Lower leg skin (tissue), 4 donors: ENCODE results near the gene SREK1. TPM values are rescaled to one million over a fixed set of nuclear protein-coding genes. Genes with fewer than 3 reads are reported as not detected.
"Not testable (repeated sequence)": the region's sequence is repeated elsewhere in the genome, so short reads cannot be mapped to it uniquely, and the experiment has no call there.

ENCODE experiments used
- DNase-seq, 2 donors: peaks; one replicate each; pipeline ENCODE4 v3.0.0-alpha.2; 2019; ENCODE audit warnings: low spot score in 2 of 2
- H3K4me3 ChIP-seq: fragments of 200-600 bp; sonication (generic); 2 replicates; pipeline ENCODE4 v1.5.1; 2017; ENCODE audit warnings: mild to moderate bottlenecking, low read depth; ENCODE audit not compliant: poor library complexity, severe bottlenecking
- POLR2A ChIP-seq, 2 donors: fragments of 450-650 bp; IDR thresholded peaks; one replicate each; pipeline ENCODE4 v1.6.1; 2016 to 2017; ENCODE audit warnings: antibody characterized with exemption in 2 of 2, mild to moderate bottlenecking in 1 of 2, moderate library complexity in 1 of 2
- WGBS, 2 donors: methylation state at CpG; one replicate each; pipeline ENCODE4 v1.1.5; 2018; 5-methylcytosine and 5-hydroxymethylcytosine counted together
- intact Hi-C: fragments of 100-400 bp; cut with DNase I; formaldehyde crosslinking; loops from one replicate; pipeline ENCODE4 v1.15.0; 2023; ENCODE audit warnings: low total_unique reads
- total RNA-seq, 4 donors: library from RNA; depleted of rRNA; stranded (reverse); fragments of >200 nt; gene quantifications; one replicate each; pipeline ENCODE4 v1.1.0, GENCODE V29; 2016
- TF ChIP-seq, protein P1 (sequence below), 3 donors: fragments of 450-650 bp; IDR thresholded peaks; one replicate each; pipeline ENCODE4 v1.5.1; 2016; ENCODE audit warnings: antibody characterized with exemption in 3 of 3, mild to moderate bottlenecking in 3 of 3, moderate library complexity in 2 of 3

SREK1 gene
- total RNA-seq, 4 donors from 2014 or later = 33.2 to 86.4 (median 52.7) TPM

DNA sequence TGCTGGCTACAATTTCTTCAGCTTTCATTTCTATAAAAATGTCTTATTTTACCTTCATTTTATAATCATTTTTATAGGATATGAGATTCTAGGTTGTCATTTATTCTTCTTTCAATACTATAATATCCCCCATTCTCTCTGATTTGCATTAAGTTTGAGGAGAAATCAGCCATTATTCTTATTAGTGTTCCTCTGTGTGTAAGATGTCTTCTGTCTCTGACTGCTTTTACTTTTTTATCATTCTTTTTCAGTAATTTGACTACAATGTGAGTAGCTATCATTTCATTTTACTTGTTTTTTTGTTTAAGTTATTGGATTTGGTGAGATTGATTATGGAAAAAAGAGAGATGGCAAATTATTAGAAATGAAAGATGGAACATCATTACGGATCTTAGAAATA, 13.6 kb upstream of the SREK1 start:
- DNase-seq = no peak
- WGBS, 2 donors = 92 to 96% methylated on average over 1 of the region's 1 CpG
- no peak for TF ChIP-seq POLR2A (IDR thresholded peaks at IDR 0.05)
- TF ChIP-seq, protein P1, sequence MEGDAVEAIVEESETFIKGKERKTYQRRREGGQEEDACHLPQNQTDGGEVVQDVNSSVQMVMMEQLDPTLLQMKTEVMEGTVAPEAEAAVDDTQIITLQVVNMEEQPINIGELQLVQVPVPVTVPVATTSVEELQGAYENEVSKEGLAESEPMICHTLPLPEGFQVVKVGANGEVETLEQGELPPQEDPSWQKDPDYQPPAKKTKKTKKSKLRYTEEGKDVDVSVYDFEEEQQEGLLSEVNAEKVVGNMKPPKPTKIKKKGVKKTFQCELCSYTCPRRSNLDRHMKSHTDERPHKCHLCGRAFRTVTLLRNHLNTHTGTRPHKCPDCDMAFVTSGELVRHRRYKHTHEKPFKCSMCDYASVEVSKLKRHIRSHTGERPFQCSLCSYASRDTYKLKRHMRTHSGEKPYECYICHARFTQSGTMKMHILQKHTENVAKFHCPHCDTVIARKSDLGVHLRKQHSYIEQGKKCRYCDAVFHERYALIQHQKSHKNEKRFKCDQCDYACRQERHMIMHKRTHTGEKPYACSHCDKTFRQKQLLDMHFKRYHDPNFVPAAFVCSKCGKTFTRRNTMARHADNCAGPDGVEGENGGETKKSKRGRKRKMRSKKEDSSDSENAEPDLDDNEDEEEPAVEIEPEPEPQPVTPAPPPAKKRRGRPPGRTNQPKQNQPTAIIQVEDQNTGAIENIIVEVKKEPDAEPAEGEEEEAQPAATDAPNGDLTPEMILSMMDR (IDR thresholded peaks at IDR 0.05) = no peak
- intact Hi-C loops = no loop called here
- H3K4me3 ChIP-seq = no peak overlapping the region

DNA sequence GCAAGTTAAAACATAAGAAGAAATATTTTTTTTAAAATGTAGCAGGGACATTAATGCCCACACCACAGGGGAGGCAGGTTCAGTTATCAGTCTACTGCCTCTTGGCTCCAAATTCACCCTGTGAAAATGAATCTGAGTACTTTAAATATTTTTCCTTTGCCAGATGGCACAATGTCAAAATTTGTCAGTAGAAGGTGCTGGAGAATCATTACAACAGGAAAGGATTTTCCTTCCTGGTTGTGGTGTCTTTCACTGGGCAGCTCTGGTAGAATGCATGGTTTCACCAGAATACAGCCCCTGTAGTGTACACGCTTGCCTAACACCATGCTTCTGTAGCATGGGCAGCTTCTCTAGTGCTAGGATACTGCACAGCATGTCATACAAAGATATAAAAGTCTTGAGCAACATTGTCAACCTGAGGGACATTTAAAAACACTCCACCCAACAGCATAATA, 9.7 kb upstream of the SREK1 start:
- intact Hi-C loops = no loop called here
- TF ChIP-seq POLR2A (IDR thresholded peaks at IDR 0.05) = no peak
- TF ChIP-seq, protein P1 (IDR thresholded peaks at IDR 0.05) = no peak
- DNase-seq = no peak
- 47 to 81% methylated on average over 1 of the region's 1 CpG for WGBS, 2 donors
- no peak overlapping the region for H3K4me3 ChIP-seq

DNA sequence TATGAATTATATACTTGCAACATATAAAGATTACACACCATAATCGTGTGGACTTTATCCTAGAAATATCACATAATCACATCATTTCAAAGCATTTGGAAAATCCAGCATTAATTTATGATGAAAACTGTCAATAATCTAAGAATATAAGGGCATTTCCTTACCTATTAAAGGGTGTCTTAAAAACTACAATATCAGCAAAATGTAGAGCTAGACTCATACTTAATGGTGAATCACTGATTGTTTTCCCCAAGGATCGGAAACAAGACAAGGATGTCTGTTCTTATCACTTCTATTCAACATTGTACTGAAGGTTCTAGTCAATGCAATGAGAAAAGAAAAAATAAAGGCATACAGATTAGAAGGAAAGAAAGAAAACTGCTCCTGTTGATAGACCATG, 8.0 kb upstream of the SREK1 start:
- H3K4me3 ChIP-seq = no peak overlapping the region
- DNase-seq = no peak
- 86 to 94% methylated on average over 2 of the region's 2 CpGs for WGBS, 2 donors
- no peak for TF ChIP-seq POLR2A (IDR thresholded peaks at IDR 0.05)
- TF ChIP-seq, protein P1 (IDR thresholded peaks at IDR 0.05) = no peak
- intact Hi-C loops = no loop called here

DNA sequence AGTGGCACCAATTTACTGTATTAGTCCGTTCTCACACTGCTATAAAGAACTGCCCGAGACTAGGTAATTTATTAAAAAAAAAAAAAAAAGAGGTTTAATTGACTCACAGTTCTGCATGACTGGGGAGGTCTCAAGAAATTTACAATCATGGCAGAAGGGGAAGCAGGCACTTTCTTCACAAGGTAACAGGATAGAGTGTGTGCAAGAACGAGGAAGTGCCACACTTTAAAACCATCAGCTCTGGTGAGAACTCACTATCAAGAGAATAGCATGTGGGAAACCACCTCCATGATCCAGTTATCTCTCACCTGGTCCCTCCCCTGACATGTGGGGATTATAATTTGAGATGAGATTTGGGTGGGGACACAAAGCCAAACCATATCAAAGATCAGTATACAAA, 7.2 kb upstream of the SREK1 start:
- H3K4me3 ChIP-seq, DNase-seq, intact Hi-C loops: not testable (repeated sequence)
- WGBS, 2 donors = 87 to 88% methylated on average over 3 of the region's 3 CpGs

- H3K4me3 ChIP-seq = no peak overlapping the region
- TF ChIP-seq, protein P1 (IDR thresholded peaks at IDR 0.05) = no peak
- TF ChIP-seq POLR2A (IDR thresholded peaks at IDR 0.05) = no peak
- intact Hi-C loops = no loop called here
- 60 to 76% methylated on average over 1 of the region's 1 CpG for WGBS, 2 donors
- DNase-seq = no peak
Observed at GRCh38 chr5:66138637-66139317, 5.3 kb upstream of the SREK1 start.

GRCh38 chr5:66139318-66139712, 4.8 kb upstream of the SREK1 start:
- H3K4me3 ChIP-seq = no peak overlapping the region
- DNase-seq = no peak
- intact Hi-C loops = no loop called here
- no peak for TF ChIP-seq POLR2A (IDR thresholded peaks at IDR 0.05)
- TF ChIP-seq, protein P1 (IDR thresholded peaks at IDR 0.05) = no peak
- WGBS, 2 donors = 86 to 93% methylated on average over 2 of the region's 2 CpGs
